GM21576 (cell line): ENCODE data around the gene RAB4B.
"Not testable (repeated sequence)": the region's sequence is repeated elsewhere in the genome, so short reads cannot be mapped to it uniquely, and the experiment has no call there.

ENCODE experiments used
- ATAC-seq: cut with Tn5 transposase; IDR thresholded peaks from one replicate; pipeline ENCODE4 v1.9.1; 2021; ENCODE audit warnings: mild to moderate bottlenecking, moderate library complexity; ENCODE audit not compliant: unreplicated experiment

The RAB4B gene

DNA sequence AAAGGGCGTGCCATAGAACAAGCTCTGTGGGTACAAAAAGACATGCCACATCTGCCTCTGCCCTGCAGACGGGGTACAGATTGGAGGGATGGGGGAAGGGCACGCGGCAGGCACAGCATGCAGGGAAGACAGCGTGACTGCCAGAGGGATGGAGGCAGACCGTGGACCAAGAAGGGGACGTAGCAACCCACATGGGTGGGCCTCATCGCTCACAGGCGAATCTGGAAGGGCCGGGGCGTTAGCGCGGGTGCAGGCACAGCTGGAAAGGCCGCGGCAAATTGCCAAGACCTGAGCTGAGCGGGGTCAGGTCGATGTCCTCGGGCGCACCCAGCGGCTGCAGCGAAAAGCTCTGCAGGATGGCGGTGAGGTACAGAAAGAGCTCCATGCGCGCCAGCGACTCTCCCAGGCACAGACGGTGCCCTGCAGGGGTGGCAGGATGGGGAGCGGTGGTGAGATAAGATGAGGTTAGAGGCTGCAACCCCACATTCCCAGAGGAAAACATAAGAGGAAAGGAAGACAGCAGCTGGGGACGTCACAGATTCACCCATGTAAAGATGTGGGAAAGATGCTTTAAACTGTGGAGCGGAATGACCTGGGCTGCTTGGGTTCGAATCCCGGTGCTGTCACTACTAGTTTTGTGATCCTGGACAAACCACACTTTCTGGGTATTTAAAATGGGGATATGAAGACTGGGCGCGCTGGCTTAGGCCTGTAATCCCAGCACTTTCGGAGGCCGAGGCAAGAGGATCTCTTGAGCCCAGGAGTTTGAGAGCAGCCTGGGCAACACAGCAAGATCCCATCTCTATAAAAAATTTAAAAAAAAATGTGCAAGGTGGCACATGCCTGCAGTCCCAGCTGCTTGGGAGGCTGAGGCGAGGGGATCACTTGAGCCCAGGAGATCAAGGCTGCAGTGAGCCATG, 40.7 kb downstream of the RAB4B start:
- ATAC-seq: not testable (repeated sequence)

- not testable (repeated sequence) for ATAC-seq
Observed at GRCh38 chr19:40819479-40820234, 41.6 kb downstream of the RAB4B start.

DNA sequence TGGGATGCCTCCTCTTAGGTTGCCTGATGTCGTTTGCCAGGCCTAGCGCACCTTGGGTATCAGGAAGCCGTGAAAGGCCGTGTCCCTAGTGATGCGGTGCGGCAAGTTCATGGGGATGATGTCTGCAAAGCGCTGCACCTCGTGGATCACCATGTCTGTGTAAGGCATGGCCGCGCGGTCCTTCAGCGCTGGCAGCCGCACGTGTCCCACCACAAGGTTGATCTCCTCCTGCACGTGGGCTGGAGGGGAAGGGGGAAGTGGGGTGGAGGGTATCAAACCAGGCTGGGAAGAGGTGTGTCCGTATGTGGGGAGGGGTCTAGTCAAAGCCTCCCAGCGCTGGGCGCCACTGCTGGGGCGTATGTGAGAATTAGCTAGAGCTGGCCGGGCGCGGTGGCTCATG, 44.1 kb downstream of the RAB4B start:
- no peak for ATAC-seq

GRCh38 chr19:40822704-40823553, 44.9 kb downstream of the RAB4B start:
- ATAC-seq: not testable (repeated sequence)

GRCh38 chr19:40824916-40825315, 46.9 kb downstream of the RAB4B start:
- ATAC-seq: not testable (repeated sequence)

DNA sequence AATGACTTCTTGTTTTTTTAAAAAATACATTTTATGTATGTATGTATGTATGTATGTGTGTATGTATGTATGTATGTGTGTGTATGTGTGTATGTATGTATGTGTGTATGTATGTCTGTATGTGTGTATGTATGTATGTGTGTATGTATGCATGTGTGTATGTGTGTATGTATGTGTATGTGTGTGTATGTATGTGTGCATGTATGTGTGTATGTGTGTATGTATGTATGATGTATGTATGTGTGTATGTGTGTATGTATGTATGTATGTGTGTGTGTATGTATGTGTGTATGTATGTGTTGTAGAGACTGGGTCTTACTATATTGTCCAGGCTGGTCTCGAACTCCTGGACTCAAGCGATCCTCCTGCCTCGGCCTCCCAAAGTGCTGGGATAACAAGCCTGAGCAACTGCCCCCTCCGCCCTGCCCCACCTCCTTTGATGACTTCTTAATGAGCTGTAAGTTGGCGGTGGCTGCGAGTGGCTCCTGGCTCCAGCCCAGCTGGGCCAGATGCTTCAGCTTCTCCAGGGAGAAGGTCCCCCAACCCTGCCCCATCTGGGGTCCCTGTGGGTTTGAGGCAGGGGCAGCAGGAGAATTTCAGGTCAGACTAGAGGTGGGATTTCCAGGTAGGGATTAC, 47.5 kb downstream of the RAB4B start:
- not testable (repeated sequence) for ATAC-seq

DNA sequence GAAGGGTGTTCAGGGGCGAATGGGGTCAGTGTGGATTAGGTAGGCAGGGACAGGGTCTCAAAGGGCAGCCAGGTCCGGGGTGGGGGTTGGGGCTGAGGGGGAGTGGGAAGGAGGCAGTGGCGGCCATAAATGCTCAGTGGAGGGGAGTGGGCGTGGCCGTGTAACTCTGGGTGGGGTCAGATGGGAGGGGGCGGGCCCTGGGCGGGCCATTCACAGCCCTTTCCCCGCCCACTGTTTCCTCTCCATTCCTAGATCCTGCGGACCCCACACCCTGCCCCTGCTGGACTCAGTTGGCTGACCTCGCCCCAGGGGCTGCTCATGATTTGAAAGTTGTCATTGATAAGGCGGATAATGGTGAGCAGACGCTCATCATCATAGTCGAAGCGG, 48.3 kb downstream of the RAB4B start:
- not testable (repeated sequence) for ATAC-seq

DNA sequence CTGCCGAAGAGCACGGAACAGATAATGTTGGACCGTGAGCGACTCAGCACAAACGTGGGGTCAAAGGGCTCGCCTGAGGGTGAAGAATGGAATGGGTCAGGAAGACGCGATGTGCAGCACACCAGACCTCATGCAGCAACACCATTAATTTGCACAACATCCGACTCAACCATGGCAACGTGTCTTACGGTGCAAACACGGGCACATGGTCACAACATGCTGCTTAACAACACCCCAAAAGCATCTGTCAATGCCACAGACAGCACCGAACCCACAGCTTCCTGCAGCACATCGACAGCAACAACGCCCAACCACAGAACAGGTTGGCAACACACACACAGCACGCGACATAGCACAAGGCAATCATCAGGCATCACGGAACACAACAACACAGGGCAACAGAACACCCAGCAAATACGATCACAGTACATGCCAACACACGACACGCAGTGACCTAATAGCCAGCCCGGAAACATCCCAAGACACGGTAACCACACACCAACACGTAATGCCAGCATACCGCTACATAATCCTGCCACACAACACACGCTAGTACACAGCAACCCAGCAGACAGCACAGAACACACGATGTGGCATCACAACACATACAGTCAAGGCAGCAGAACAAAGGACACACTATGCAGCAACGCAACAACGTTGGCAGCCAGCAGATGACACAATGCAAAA, 48.8 kb downstream of the RAB4B start:
- ATAC-seq: not testable (repeated sequence)

- no peak for ATAC-seq
Observed at GRCh38 chr19:40827386-40828247, 49.6 kb downstream of the RAB4B start.

- no peak for ATAC-seq
Observed at GRCh38 chr19:40829205-40829604, 51.2 kb downstream of the RAB4B start.

GRCh38 chr19:40830741-40831140, 52.7 kb downstream of the RAB4B start:
- ATAC-seq: not testable (repeated sequence)

DNA sequence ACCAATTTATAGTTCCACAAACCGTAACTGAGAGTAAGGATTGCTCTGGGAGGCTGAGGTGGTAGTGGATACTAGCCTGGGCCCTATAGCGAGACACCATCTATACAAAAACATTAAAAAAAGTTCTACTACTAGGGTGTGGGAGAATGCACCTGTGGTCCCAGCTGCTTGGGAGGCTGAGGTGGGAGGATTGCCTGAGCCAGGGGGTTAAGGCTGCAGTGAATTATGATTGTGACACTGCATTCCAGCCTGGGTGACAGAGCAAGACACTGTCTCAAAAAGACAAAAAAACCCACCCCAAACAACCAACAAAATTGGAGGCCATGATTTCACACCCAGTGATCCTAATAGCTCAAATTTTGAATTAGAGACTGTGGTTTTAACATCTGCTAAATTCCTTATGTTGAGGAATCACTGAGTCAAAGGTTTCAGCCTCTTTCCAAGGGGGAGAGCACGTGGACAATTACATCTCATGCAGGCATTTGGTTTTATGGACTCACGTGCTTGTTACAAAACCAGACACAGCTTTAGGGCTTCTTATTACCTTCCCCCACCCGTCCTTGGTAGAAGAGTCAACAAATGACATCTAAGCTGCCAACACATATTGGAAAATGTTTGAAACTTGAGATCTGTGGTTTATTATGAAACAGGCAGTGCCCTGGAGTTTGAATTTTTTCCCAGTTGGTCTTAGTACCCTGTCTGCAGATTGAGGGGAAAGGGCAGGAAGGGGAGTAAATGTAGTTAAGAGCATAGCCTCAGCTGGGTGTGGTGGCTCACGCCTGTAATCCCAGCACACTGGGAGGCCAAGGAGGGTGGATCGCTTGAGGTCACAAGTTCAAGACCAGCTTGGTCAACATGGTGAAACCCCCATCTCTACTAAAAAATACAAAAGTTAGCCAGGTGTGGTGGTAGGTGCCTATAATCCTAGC, 53.7 kb downstream of the RAB4B start:
- no peak for ATAC-seq

GRCh38 chr19:40832431-40832790, 54.4 kb downstream of the RAB4B start:
- not testable (repeated sequence) for ATAC-seq

DNA sequence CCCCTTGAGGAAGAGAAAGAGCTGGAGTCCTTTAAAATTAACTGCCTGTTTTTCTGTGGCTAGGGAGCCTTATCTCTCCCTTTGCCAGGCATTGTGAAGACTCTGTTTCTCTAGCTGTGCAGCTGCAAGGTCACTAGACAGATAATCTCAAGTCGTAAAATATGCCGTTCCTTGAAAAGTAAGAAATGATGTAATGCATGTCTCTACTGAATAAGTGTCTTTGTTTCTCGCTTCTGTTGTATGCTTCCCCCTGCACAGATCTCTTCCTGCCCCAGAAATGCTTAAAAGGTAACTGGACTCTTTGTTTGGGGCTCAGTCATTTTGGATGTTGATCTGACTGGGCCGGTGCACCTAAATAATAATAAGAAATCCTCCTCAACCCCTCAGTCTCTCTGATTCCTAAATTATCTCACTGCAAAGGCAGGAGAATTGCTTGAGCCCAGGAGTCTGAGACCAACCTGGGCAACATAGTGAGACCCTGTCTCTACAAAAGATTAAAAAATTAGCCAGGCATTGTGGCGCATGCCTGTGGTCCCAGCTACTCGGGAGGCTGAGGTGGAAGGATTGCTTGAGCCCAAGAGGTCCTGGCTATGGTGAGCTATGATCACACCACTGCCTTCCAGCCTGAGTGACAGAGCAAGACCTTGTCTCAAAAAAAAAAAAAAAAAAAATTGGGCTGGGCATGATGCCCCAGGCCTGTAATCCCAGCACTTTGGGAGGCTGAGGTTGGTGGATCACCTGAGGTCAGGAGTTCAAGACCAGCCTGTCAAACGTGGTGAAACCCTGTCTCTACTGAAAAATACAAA, 55.9 kb downstream of the RAB4B start:
- not testable (repeated sequence) for ATAC-seq

DNA sequence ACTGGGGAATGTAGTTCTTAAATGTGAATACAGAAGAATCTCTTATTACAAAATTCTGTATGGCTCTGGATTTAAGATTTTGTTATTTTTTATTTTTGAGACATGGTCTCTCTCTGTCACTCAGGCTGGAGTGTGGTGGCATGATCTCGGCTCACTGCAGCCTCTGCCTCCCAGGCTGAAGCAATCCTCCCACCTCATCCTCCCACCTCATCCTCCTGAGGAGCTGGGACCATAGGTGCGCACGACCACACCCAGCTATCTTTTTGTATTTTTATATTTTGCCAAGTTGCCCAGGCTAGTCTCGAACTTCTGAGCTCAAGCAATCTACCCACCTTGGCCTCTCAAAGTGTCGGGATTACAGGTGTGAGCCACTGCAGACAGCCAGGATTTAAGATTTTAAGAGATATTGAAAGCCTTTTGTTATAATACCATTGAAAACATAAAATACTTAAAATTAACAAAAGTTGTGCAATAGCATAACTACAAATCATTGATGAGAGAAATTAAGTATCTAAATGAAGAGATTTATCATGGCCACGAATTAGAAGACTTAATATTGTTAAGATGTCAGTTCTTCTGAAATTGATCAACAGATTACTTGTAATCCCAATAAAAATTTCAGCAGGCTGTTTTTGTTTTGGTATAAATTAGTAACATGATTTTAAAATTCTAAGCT, 58.8 kb downstream of the RAB4B start:
- no peak for ATAC-seq

GRCh38 chr19:40838477-40838876, 60.4 kb downstream of the RAB4B start:
- ATAC-seq: not testable (repeated sequence)

GRCh38 chr19:40842012-40842411, 64.0 kb downstream of the RAB4B start:
- not testable (repeated sequence) for ATAC-seq
